Vagina (tissue), 2 donors: ENCODE data around the gene ST3GAL5.

ENCODE experiments used
- POLR2A ChIP-seq, 2 donors: fragments of 450-650 bp; IDR thresholded peaks; one replicate each; pipeline ENCODE4 v1.6.1; 2017; ENCODE audit warnings: antibody characterized with exemption in 2 of 2, mild to moderate bottlenecking in 2 of 2, moderate library complexity in 2 of 2
- TF ChIP-seq, protein P1 (sequence below), 3 experiments: fragments of 450-650 bp in 2 of 3; fragments of 200-600 bp in 1 of 3; sonication (generic) in 1 of 3; IDR thresholded peaks; one replicate each; pipeline ENCODE4 v1.5.1; 2017 to 2019; ENCODE audit warnings: antibody characterized with exemption in 3 of 3, mild to moderate bottlenecking in 2 of 3, moderate library complexity in 2 of 3

DNA sequence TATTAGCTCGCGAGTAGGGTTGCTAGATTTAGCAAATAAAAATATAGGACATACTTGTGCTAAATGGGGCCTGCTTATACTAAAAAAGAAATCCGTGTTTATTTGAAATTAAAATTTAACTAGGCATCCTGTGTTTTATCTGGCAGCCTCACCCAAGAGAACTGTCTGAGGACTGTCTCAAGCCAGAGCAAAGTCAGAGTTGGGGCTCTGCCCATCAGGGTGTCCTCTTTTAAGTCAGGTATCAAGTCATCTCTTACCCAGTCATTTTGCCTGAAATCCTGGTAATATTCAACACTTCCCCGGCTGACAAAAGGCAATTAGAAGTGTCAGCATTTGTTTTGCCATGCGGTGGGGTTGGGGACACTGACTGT is 48.3 kb upstream of the ST3GAL5 start:
- TF ChIP-seq, protein P1, sequence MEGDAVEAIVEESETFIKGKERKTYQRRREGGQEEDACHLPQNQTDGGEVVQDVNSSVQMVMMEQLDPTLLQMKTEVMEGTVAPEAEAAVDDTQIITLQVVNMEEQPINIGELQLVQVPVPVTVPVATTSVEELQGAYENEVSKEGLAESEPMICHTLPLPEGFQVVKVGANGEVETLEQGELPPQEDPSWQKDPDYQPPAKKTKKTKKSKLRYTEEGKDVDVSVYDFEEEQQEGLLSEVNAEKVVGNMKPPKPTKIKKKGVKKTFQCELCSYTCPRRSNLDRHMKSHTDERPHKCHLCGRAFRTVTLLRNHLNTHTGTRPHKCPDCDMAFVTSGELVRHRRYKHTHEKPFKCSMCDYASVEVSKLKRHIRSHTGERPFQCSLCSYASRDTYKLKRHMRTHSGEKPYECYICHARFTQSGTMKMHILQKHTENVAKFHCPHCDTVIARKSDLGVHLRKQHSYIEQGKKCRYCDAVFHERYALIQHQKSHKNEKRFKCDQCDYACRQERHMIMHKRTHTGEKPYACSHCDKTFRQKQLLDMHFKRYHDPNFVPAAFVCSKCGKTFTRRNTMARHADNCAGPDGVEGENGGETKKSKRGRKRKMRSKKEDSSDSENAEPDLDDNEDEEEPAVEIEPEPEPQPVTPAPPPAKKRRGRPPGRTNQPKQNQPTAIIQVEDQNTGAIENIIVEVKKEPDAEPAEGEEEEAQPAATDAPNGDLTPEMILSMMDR (IDR thresholded peaks at IDR 0.05) = no peak
- no peak for TF ChIP-seq POLR2A (IDR thresholded peaks at IDR 0.05)
